ENCODE results near the gene WRAP53.
"Not testable (repeated sequence)": the region's sequence is repeated elsewhere in the genome, so short reads cannot be mapped to it uniquely, and the experiment has no call there.

The WRAP53 gene

DNA sequence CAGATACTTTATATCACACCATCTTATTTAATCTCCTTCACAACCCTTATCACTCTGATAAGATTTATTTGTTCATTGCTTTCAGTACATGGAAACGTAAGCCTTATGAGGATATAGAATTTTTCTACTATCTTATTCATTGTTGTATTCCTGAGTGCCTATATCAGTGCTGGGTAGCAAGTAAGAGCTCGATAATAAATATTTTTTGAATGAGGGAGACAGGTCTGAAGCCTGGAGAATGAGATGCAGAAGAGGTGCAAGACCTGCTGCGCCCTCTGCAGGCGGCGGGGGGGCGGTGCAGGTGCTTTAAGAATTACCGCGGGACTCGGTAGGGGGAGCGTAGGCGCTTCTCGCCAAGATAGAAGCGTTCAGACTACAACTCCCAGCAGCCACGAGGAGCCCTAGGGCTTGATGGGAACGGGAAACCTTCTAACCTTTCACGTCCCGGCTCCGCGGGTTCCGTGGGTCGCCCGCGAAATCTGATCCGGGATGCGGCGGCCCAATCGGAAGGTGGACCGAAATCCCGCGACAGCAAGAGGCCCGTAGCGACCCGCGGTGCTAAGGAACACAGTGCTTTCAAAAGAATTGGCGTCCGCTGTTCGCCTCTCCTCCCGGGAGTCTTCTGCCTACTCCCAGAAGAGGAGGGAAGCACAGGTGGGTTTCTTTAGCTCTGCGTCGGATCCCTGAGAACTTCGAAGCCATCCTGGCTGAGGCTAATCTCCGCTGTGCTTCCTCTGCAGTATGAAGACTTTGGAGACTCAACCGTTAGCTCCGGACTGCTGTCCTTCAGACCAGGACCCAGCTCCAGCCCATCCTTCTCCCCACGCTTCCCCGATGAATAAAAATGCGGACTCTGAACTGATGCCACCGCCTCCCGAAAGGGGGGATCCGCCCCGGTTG lies at the start of gene WRAP53:
Gene WRAP53 (plus strand): TSS at position 570 of the 900 bp plus-strand sequence. CDS start 172 bp downstream, at position 742.
- in situ Hi-C loops (cut with MboI; ENCODE audit: low pct_unique_long_range_greater_than_20kb, low sequenced_read_pairs), result no loop called here

DNA sequence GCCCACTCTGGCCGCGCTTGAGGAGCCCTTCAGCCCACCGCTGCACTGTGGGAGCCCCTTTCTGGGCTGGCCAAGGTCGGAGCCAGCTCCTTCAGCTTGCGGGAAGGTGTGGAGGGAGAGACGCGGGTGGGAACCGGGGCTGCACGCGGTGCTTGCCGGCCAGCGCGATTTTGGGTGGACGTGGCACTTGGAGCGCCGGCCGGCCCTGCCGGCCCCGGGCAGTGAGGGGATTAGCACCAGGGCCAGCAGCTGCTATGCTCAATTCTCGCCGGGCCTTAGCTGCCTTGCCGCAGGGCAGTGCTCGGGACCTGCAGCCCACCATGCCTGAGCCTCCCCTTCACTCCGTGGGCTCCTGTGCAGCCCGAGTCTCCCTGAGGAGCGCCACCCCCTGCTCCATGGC lies 47.5 kb upstream of the WRAP53 start:
- no peak for DNase-seq
- in situ Hi-C loops (cut with MboI; ENCODE audit: low pct_unique_long_range_greater_than_20kb, low sequenced_read_pairs), result no loop called here

More for the DNA sequence above, at the start of gene WRAP53:
- peak; percentile 100 for DNase-seq

DNA sequence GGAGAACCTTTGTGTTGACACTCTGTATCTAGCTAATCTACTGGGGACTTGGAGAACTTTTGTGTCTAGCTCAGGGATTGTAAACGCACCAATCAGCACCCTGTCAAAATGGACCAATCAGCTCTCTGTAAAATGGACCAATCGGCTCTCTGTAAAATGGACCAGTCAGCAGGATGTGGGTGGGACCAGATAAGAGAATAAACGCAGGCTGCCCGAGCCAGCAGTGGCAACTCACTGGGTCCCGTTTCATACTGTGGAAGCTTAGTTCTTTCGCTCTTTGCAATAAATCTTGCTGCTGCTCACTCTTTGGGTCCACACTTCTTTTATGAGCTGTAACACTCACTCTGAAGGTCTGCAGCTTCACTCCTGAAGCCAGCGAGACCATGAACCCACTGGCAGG lies 46.6 kb upstream of the WRAP53 start:
- DNase-seq; in situ Hi-C loops (cut with MboI; ENCODE audit: low pct_unique_long_range_greater_than_20kb, low sequenced_read_pairs): not testable (repeated sequence)

DNA sequence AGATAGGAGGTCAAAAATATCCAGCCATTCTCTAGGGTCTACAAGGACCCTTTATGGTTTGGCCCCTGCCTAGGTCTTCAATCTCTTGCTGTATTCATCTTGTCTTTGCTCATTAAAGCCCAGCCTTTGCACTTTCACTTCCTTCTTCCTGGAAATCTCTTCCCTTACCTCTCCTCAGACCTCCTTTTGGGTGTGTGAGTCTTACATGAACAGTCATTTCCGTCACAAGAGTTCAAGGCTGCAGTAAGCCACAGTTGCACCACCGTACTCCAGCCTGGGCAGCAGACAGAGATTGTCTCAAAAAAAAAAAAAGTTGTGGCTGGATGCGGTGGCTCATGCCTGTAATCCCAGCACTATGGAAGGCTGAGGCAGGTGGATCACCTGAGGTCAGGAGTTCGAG lies 43.5 kb upstream of the WRAP53 start:
- in situ Hi-C loops (cut with MboI; ENCODE audit: low pct_unique_long_range_greater_than_20kb, low sequenced_read_pairs), result no loop called here
- DNase-seq, result no peak

DNA sequence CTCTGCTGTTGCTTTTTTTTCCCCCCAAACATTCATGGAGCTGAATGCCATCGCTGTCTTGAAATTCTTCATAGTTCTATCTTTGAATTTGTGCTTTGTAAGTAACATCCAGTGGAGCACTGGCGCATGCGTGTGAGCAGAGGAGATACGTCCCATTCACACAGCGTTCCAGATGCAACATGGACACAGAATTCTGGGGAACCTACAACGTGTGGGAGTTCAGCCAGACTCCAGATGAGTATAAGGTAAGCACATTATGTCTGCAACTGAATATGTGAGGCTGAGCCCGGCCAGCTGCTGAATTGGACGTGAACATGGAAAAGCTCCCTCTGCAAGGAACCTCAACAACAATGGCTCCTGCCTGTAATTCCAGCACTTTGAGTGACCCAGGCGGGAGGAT lies 41.8 kb upstream of the WRAP53 start:
- in situ Hi-C loops (cut with MboI; ENCODE audit: low pct_unique_long_range_greater_than_20kb, low sequenced_read_pairs), result no loop called here
- no peak for DNase-seq

DNA sequence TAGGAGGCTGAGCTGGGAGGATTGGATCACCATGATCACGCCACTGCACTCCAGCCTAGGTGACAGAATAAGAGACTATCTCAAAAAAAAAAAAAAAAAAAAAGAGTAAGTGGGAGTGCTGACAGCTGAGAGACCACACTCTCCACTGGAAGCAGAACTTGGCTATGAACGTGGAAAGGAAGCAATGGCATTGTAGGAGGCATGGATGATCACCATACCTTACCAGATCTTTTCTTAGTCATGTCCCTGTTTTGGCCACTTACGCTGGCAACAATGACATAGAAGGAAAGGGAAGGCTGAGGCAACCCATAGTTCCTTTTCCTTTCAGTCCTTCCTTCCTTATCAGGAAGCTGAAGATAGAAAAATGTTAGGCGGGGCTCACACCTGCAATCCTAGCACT lies 41.3 kb upstream of the WRAP53 start:
- DNase-seq, result peak; percentile 28
- in situ Hi-C loops (cut with MboI; ENCODE audit: low pct_unique_long_range_greater_than_20kb, low sequenced_read_pairs), result no loop called here

DNA sequence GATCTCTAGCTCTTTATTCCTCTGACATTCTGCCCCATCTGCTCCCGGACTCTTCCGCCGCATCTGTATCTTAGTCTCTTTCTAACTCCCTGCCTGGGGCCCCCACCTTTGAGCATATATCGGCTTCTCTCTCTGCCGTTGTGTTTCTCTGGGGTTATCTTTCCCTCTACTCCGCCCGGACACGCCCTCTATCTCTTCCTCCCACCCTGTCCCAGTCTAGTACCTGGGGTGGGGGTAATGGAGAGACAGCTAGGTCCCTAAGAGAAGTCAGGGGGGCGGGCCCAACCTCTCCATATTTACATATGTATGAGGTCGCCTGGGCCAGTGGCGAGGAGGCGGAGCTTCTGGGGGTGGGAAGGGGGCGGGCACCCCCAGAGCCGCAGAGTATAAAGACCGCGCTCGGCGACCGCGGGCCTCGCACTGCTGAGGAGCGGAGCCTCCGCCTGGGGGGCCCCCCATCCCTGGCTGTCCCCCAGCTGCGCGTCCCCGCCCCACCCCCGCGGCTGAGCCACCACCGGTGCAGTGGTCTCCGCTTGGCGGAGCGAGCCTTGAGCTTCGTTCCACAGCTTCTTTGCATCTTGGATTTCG lies 37.7 kb upstream of the WRAP53 start, which contains the start of gene ATP1B2:
Gene ATP1B2 (plus strand): TSS at position 418 of the 588 bp plus-strand sequence. CDS start 593 bp downstream, outside the sequence.
- peak; percentile 43 for DNase-seq
- in situ Hi-C loops (cut with MboI; ENCODE audit: low pct_unique_long_range_greater_than_20kb, low sequenced_read_pairs), result no loop called here

DNA sequence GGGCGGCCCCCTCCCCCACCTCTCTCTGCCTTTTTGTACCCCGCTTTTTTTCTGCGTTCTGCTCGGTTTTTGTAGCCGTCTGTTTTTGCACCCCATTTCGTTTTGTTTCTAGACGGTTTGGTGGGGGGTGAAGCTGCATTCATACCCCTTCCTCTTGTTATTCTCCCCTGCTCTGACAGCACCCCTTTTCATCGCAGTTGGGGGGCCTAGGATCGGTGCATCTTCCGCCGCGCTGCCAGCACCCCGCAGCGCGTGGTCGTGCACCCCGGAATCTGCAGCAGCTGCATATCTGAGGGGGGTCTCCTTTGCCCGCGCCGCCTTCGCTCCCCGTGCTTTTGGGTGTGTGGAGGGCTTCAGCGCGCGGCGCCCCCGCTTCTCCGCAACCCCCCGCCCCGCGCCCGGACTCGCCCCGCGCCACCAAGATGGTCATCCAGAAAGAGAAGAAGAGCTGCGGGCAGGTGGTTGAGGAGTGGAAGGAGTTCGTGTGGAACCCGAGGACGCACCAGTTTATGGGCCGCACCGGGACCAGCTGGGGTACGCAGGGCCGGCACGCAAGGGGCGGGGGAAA lies 37.1 kb upstream of the WRAP53 start:
- in situ Hi-C loops (cut with MboI; ENCODE audit: low pct_unique_long_range_greater_than_20kb, low sequenced_read_pairs), result no loop called here
- no peak for DNase-seq

DNA sequence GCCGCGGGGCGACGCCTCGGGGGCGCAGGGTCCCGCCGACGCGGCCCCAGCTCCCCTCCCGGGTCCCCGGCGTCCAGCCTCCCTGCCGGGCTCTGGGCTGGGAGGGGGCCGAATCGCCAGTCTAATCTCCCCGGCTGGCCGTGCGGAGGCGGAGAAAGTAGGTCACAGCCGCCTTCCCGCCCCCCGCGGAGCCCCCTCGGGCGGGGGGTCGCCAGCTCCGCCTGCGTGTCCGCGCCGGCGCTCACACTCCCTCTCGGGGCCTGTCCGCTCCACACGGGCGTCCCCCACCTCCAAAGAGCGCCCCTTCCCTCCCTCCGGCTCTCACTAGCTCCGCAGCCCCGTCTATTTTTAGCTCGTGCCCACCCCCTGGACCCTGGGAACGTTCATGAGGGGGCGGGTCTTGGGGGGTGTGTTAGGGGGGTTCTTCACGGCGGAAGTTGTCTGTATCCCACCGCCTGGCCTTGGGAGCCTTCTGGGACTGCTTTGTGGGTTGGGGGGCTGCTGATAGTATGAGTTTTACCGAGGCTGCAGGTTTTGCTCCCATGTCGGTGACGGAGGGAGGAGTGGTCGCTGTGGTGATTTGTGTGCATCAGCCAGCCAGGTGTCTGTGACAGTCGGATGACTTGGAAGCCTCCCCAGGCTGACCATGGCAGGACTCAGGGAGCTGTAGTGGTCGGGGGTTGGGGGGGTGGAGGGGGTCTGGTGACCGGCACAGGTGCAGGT lies 36.5 kb upstream of the WRAP53 start:
- in situ Hi-C loops (cut with MboI; ENCODE audit: low pct_unique_long_range_greater_than_20kb, low sequenced_read_pairs), result no loop called here

DNA sequence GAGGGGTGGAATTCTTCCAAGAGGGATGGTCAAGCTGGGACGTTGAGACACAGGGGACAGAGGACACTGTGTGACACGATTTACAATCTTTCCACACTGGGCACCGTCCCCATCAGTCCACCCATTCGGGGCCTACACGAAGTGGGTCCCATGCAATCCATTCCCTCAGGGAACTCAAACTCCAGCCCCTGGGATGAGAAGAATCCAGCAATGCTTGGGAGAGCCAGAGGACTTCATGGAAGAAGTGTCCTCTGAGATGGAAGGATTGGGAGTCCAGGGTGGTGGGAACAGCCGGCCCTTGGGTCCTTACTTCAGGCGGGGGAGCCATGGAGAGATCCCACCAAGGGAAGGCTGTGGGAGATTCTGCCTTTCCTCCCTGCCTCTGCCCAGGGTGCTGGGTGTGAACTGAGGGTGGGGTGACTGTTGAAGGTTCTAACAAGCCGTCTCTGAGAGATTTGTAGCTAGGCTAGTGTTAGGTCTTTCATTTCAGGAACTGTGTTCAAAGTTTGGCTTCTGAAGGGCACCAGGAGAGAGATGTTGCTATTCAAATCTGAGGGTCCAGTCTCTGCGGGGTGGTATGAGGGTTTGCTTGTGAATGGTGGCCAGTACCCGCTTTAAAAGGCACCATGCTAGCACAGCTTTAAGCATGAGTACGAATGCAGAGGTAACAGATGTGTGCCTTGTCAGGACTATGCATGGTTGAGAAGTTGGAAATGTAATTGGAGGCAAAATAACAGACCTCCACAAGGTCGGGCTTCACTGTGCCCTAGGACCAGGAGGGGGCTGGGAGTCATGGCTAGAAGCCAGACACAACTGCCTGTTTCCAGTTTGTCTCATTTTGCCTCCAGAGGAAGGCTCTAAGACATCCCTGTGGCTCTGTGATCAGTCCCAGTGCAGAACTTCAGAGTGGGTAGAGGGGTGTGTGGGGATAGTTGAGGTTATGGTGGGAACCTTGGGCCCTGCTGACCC lies 35.6 kb upstream of the WRAP53 start:
- DNase-seq, result no peak
- in situ Hi-C loops (cut with MboI; ENCODE audit: low pct_unique_long_range_greater_than_20kb, low sequenced_read_pairs), result no loop called here

More for the DNA sequence above, 36.5 kb upstream of the WRAP53 start:
- DNase-seq, result no peak

DNA sequence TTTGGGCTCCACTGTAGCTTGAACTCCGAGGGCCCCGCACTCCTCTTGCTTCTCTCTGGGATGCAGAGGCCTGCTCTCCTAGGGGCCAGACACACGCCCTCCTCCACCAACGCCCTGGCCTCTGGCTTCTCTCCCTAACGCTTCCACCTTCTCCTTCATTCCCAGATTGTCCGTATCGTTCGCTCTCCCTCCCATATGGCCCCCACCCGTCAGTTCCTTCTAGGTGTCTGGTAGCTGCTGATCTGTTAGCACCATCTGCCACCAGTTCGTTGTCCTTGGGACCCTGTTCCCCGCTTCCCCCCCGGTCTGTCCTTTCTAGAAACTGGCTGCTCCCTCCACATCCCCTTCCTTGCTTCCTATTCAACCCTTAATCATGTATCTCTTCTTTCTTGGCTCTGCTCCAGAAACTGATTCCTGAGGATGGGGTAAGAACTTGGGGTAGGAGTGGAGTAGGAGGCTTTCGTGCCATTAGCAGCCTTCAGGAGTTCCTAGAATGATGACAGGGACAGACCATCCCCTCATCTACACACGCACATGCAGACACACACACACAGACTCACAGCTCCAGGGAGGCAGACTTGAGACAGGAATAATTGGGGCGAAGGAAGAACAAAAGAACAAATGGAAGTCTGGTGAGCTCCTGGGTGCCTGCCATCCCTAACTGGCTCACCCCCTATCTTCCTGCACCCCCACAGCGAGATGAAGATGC lies 33.3 kb upstream of the WRAP53 start:
- in situ Hi-C loops (cut with MboI; ENCODE audit: low pct_unique_long_range_greater_than_20kb, low sequenced_read_pairs), result no loop called here
- DNase-seq, result no peak

DNA sequence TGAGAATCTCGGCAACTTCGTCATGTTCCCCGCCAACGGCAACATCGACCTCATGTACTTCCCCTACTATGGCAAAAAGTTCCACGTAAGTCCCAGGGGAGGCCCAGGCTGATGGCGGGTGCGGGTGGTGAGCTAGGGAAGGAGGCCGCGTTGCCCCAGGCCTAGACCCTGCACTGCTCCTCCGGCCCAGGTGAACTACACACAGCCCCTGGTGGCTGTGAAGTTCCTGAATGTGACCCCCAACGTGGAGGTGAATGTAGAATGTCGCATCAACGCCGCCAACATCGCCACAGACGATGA lies 32.8 kb upstream of the WRAP53 start:
- in situ Hi-C loops (cut with MboI; ENCODE audit: low pct_unique_long_range_greater_than_20kb, low sequenced_read_pairs), result no loop called here

DNA sequence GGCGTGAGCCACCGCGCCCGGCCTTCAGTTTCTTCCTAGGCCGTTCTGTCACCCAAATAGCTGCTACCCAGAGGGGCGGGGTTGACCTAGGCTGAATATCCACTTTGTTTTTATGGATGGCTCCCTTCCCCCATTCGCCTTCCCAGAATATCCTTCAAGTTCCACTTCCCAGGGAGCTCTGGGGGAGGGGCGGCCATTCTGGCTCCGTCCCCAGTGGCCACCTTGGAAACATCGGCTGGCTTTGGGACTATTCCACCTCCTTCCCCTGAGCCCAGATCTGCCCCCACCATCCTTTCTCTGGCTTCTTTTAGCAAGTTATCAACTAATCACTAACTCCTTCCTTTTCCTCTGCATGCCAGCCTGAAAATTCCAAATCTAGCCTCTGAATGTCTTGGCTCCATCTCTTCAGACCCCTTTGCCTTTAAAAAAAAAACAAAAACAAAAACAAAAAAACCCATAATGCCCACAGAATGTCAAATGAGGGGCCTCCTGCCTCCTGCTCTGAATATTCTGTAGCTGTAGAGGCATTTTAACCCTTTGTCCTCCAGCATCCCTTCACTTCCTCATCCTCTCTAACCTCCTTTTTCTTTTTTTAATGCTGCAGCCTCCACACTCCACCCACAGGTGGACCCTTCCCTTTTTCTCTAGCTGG lies 31.2 kb upstream of the WRAP53 start:
- in situ Hi-C loops (cut with MboI; ENCODE audit: low pct_unique_long_range_greater_than_20kb, low sequenced_read_pairs), result no loop called here
- DNase-seq, result no peak

More for the DNA sequence above, 32.8 kb upstream of the WRAP53 start:
- no peak for DNase-seq

DNA sequence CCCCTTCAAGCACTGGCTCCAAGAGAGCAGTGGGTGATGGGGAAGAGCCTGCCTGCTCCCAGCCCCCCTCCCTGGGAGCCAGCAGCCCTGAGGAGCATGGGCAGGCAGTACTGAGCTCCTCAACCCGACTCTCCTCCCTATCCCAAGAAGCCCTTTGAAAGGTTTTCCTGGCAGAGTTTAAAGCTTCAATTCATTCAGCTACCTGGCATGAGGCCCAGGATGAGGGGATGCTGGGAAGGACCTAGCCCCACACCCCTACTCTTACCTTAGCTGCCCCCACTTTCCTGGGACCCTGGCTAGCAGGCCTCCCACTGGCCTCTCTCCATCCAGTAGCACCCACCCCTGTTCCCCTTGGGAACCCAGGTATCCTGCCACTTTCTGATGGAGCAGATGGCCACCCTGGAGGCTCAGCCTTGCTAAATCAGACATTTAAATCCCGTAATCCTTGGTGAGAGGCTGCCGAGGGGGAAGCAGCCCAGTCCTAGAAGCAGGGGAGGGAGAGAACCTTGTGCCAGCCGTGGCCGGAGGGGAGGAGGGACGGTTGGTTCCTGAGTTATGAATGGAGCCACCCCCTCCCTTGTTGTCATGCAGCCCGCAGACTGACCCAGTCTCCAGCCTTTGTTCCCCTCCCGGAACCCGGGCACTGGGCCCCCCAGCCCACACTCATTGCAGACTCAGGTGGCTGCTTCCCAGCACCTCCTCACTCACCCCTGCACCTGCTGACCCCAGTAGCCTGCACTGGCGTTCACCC lies 20.4 kb upstream of the WRAP53 start:
- in situ Hi-C loops (cut with MboI; ENCODE audit: low pct_unique_long_range_greater_than_20kb, low sequenced_read_pairs), result no loop called here
- DNase-seq, result no peak

DNA sequence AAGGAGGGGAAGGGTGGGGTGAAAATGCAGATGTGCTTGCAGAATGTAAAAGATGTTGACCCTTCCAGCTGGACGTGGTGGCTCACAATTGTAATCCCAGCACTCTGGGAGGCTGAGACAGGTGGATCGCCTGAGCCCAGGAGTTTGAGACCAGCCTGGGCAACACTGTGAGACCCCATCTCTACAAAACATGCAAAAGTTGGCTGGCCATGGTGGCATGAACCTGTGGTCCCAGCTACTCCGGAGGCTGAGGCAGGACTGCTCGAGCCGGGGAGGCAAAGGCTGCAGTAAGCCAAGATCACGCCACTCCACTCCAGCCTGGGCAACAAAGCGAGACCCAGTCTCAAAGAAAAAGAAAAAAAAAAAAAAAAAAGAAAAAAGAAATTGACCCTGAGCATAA lies 19.8 kb upstream of the WRAP53 start:
- DNase-seq, result no peak

DNA sequence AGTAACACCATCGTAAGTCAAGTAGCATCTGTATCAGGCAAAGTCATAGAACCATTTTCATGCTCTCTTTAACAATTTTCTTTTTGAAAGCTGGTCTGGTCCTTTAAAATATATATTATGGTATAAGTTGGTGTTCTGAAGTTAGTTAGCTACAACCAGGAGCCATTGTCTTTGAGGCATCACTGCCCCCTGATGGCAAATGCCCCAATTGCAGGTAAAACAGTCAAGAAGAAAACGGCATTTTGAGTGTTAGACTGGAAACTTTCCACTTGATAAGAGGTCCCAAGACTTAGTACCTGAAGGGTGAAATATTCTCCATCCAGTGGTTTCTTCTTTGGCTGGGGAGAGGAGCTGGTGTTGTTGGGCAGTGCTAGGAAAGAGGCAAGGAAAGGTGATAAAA lies 15.0 kb upstream of the WRAP53 start:
- in situ Hi-C loops (cut with MboI; ENCODE audit: low pct_unique_long_range_greater_than_20kb, low sequenced_read_pairs), result no loop called here
- DNase-seq, result peak; percentile 71

More for the DNA sequence above, 19.8 kb upstream of the WRAP53 start:
- in situ Hi-C loops (cut with MboI; ENCODE audit: low pct_unique_long_range_greater_than_20kb, low sequenced_read_pairs), result no loop called here

DNA sequence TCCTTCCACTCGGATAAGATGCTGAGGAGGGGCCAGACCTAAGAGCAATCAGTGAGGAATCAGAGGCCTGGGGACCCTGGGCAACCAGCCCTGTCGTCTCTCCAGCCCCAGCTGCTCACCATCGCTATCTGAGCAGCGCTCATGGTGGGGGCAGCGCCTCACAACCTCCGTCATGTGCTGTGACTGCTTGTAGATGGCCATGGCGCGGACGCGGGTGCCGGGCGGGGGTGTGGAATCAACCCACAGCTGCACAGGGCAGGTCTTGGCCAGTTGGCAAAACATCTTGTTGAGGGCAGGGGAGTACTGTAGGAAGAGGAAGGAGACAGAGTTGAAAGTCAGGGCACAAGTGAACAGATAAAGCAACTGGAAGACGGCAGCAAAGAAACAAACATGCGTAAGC lies 13.3 kb upstream of the WRAP53 start:
- DNase-seq, result no peak
- in situ Hi-C loops (cut with MboI; ENCODE audit: low pct_unique_long_range_greater_than_20kb, low sequenced_read_pairs), result no loop called here

Measured in KBM-7 (cell line).